Ureter (tissue), 1 donor: Measurements from ENCODE around the gene PPP2R2C. TPM values are rescaled to one million over a fixed set of nuclear protein-coding genes. Genes with fewer than 3 reads are reported as not detected.

ENCODE experiments used
- DNase-seq: peaks from one replicate; pipeline ENCODE4 v3.0.0-alpha.2; 2020; ENCODE audit warnings: low spot score
- total RNA-seq: library from RNA; stranded (reverse); gene quantifications from one replicate; pipeline ENCODE4 v1.2.4, GENCODE V29; 2023
- donor health status: DM: yes; HTN: yes; CAD: no.

Gene PPP2R2C
- 2.8 TPM for total RNA-seq

- peak; percentile 28 for DNase-seq
Measured at GRCh38 chr4:6472387-6473263, at the start of gene PPP2R2C. Gene PPP2R2C (minus strand): TSS chr4:6472614. CDS start chr4:6472229, 385 bp downstream.

- no peak for DNase-seq
Measured at GRCh38 chr4:6520978-6521377, 48.6 kb upstream of the PPP2R2C start.

DNA sequence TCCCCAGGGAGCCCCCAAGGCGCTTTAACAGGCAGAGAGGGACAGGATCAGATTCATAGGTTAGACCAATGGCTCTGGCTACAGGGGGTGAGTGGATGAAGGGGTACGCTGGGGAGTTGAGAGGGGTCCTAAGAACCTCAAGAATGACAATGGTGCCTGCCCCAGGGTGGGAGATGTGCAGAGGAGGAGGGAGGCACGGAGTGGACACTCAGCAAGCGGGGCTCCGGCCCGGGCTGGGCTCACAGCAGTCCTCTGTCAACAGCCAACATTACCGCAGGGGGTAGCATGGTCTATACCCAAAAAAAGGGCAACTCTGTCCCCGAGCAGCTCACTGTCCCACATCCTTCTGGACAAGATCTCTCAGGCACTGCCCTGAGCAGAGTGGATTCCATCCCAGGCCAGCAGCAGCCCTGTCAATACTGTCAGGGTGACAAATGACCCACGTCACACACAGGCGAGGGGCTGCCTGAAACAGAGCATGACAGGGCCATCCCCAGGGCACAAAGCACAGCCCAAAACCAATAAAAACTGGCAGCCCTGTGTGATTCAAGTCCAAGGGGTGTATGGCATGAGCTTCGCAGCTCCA, 47.7 kb upstream of the PPP2R2C start:
- no peak for DNase-seq

- no peak for DNase-seq
Measured at GRCh38 chr4:6517171-6517570, 44.8 kb upstream of the PPP2R2C start.

GRCh38 chr4:6516762-6517161, 44.3 kb upstream of the PPP2R2C start:
- DNase-seq: no peak

- DNase-seq: no peak
Measured at GRCh38 chr4:6516281-6516680, 43.9 kb upstream of the PPP2R2C start.

DNA sequence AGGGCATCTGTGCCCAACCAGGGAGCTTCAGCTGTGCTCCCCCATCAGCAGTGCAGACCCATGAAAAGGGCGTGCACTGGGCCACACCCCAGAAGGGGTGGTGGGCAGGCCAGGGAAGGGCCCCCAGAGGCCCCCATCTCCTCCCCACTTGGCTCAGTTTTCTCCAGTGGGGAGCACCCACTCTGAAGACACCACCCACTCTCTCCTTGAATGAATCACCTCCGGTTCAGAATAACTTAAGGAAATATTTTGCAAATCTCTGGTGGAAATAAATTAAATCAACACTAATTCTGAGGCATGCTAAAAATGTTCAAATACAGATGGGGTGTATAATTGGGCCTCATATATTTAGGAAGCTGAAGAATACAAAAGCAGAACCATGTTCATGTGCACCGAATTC, 41.3 kb upstream of the PPP2R2C start:
- no peak for DNase-seq

GRCh38 chr4:6509587-6509986, 37.2 kb upstream of the PPP2R2C start:
- no peak for DNase-seq

DNA sequence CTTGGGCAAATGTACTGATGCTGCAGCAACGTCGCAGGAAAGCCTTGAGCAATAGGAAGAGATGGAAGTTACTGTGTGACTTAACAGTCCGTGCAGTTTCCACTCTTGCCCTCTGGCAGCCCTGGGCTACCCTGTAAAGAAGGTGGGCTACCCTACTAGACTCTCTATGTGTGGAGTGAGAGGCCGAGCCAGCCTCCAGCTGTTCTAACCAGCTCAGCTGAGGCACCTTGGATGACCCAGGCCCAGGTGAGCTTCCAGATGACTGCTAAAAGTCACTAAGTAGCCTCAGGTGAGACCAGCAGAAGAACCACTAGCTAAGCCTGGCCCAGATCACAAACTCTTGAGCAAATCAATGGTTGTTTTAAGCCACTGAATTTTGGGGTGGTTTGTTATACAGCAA, 34.9 kb upstream of the PPP2R2C start:
- peak; percentile 13 for DNase-seq

- no peak for DNase-seq
Measured at GRCh38 chr4:6506616-6507140, 34.3 kb upstream of the PPP2R2C start.

GRCh38 chr4:6504900-6505496, 32.6 kb upstream of the PPP2R2C start:
- no peak for DNase-seq

DNA sequence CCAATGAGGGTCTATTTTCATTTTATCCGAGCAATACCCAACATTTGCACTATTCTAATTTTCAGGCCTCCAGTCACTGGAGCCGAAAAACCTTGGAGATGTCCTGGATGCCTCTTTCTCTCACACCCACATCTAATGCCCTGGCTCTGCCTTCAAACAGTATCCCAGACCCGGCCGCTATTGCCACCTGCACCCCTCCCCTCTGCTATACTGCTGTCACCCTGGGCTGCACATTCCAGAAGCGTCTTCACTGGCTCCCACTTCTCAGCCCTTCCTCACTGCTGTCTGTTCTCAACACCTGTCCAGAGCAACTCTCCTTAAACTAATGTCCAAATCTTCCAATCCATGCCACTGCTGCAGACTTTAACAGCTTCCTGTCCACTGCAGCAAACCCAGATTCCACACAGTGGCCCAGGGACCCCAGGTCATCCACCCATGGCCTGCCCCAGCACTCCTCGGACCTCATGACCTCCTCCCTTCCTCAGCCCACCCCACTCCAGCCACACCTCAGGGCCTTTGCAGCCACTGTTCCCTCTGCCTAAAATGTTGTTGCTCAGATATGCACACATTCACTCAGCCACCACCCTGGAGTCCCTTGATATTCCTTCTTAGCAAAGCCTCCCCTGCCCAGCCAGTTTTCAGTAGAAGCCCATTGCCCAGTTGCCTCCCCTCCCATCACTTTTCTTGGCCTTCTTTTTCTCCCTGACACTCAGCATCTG, 30.5 kb upstream of the PPP2R2C start:
- DNase-seq: peak; percentile 32

GRCh38 chr4:6502147-6502546, 29.7 kb upstream of the PPP2R2C start:
- no peak for DNase-seq

DNA sequence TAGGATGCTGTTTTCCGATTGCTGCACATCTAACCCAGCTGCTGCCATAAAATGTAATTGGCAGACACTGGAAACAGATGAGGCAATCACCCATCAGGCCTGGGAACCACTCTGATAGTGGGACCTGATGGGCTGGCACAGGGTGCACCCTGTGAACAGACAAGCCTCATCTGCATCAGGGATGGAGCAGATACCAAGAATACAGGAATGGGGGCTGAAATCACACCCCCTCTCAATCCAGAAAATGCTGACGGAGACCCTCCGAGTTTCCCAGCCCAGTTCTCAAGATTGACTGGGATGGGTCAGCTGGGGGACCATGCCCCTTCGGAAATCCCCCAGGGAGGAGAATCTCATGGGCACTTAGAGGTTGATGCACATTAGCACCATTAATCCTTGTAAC, 28.8 kb upstream of the PPP2R2C start:
- DNase-seq: no peak

GRCh38 chr4:6500481-6501140, 28.2 kb upstream of the PPP2R2C start:
- DNase-seq: no peak

DNA sequence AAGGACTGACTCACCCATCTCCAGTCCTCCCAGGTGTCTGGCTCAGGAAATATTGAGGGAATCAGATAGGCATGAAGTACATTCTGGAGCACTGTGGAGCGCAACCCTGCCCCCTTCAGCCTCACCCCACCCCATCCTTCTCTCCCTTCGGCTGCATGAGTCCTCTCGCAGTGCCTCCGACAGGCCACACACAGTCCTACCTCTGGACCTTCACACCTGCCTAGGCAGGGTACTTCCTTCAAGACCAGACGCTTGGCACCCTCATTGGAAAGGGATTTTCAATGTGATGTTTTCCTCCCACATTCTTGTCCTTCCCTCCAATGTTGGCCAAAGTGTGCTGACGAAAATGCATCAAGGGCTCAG, 26.8 kb upstream of the PPP2R2C start:
- DNase-seq: peak; percentile 34

GRCh38 chr4:6498511-6499237, 26.3 kb upstream of the PPP2R2C start:
- peak; percentile 18 for DNase-seq

- peak; percentile 27 for DNase-seq
Measured at GRCh38 chr4:6497796-6498195, 25.4 kb upstream of the PPP2R2C start.

DNA sequence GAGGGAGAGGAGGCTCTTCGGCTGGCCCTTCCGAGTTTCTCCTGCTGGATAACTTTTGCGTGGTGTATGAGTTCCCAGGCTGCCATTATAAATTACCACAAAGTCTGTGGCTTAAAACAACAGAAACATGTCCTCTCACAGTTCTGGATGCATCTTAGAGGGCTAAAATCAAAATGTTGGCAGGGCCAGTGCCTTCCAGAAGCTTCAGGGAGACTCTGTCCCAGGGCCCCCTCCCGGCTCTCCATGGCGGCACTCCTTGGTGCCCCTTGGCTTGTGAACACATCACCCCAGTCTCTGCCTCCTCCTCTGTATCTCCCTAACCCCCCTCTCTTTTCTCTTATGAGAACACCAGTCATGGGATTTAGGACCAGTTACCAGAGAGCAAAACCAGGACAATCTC, 23.3 kb upstream of the PPP2R2C start:
- no peak for DNase-seq

- no peak for DNase-seq
Measured at GRCh38 chr4:6495296-6495590, 22.8 kb upstream of the PPP2R2C start.
